HCT116 (cell line): ENCODE measurements around the gene SPTBN4. TPM values are rescaled to one million over a fixed set of nuclear protein-coding genes. Genes with fewer than 3 reads are reported as not detected.
A peak's percentile ranks its signal among the peaks of the same experiment; 100 is the strongest.

ENCODE experiments used
- ATAC-seq: fragments of 200-7000 bp; cut with Tn5 transposase; 2 replicates; pipeline ENCODE4 v1.9.1; 2020; ENCODE audit warnings: mild to moderate bottlenecking, moderate library complexity
- BruUV-seq: library from RNA; stranded (reverse); fragments of 400-500 nt; replicated peaks from 2 replicates; lab custom pipeline; 2021; lab: Mats Ljungman, UMichigan
- CTCF ChIA-PET: fragments of 300-600 bp; sonication (Branson Sonifier 250); formaldehyde crosslinking; loops from one replicate; lab custom pipeline; 2021; ENCODE audit warnings: antibody characterized with exemption; lab: Charles Lee
- POLR2A ChIA-PET: fragments of 300-600, 350-600 bp; sonication (Branson Sonifier 250); formaldehyde crosslinking; loops from one replicate; lab custom pipeline; 2021; ENCODE audit warnings: antibody characterized with exemption; lab: Charles Lee
- RAD21 ChIA-PET, 2 experiments: fragments of 300-600 bp; sonication (Branson Sonifier 250); formaldehyde crosslinking; loops; one replicate each; lab custom pipeline; 2023; ENCODE audit warnings: low total read pairs in 2 of 2; ENCODE audit not compliant: uncharacterized antibody in 2 of 2, unreplicated experiment in 2 of 2, low non-redundant PET in 1 of 2; lab: Charles Lee
- DNase-seq: peaks from one replicate; pipeline ENCODE4 v3.0.0-alpha.2; 2010; ENCODE audit warnings: low read depth, low spot score
- H2AFZ ChIP-seq: fragments of 200-600 bp; shearing (Covaris generic), sonication (generic); 2 replicates; pipeline ENCODE4 v1.6.1; 2017; ENCODE audit warnings: low read depth, mixed run types, mixed read lengths, antibody characterized with exemption, low read length; ENCODE audit not compliant: poor library complexity, severe bottlenecking
- H3K27ac ChIP-seq: 2 replicates; pipeline ENCODE4 v1.5.1; 2012; ENCODE audit warnings: low read depth, low read length
- H3K27me3 ChIP-seq: fragments of 200-600 bp; sonication (generic); 2 replicates; pipeline ENCODE4 v1.6.1; 2016; ENCODE audit warnings: mixed run types, low read length, mixed read lengths; ENCODE audit not compliant: insufficient read depth
- H3K36me3 ChIP-seq, 2 experiments: fragments of 200-500 bp in 1 of 2; fragments of 200-600 bp in 1 of 2; sonication (Bioruptor generic) in 1 of 2; sonication (generic) in 1 of 2; 2 replicates each; pipeline versions ENCODE4 v1.5.1 to v1.6.1; 2014 to 2016; ENCODE audit warnings: low read length in 2 of 2, inconsistent platforms in 1 of 2, mixed read lengths in 1 of 2, mixed run types in 1 of 2; ENCODE audit not compliant: insufficient read depth in 2 of 2, control insufficient read depth in 1 of 2
- H3K4me1 ChIP-seq, 2 experiments: fragments of 200-600 bp in 1 of 2; sonication (generic) in 1 of 2; 2 replicates each; pipeline versions ENCODE4 v1.5.1 to v1.6.1; 2012 to 2017; ENCODE audit warnings: low read length in 2 of 2, inconsistent platforms in 1 of 2, mild to moderate bottlenecking in 1 of 2, mixed read lengths in 1 of 2, mixed run types in 1 of 2, moderate library complexity in 1 of 2; ENCODE audit not compliant: insufficient read depth in 2 of 2, control insufficient read depth in 1 of 2
- H3K4me2 ChIP-seq: fragments of 200-600 bp; sonication (generic); 2 replicates; pipeline ENCODE4 v1.6.1; 2017; ENCODE audit warnings: mixed run types, low read length, mixed read lengths
- H3K4me3 ChIP-seq, 2 experiments: fragments of 200-600 bp in 1 of 2; sonication (generic) in 1 of 2; replicated peaks in 1 of 2; 2 replicates each; pipeline ENCODE4 v1.5.1; 2011 to 2016; ENCODE audit warnings: low read length in 2 of 2, control low read depth in 1 of 2, low read depth in 1 of 2, mild to moderate bottlenecking in 1 of 2, mixed read lengths in 1 of 2, mixed run types in 1 of 2
- H3K79me2 ChIP-seq: fragments of 200-600 bp; sonication (generic); 2 replicates; pipeline ENCODE4 v1.6.1; 2017; ENCODE audit warnings: mild to moderate bottlenecking, mixed run types, low read length, moderate library complexity, mixed read lengths; ENCODE audit not compliant: insufficient read depth
- H3K9ac ChIP-seq: fragments of 200-600 bp; sonication (generic); 2 replicates; pipeline ENCODE4 v1.6.1; 2016; ENCODE audit warnings: low read length, mixed read lengths
- H3K9me2 ChIP-seq: fragments of 200-600 bp; sonication (generic), shearing (Covaris generic); 2 replicates; pipeline ENCODE4 v1.6.1; 2017; ENCODE audit warnings: mixed run types, mild to moderate bottlenecking, moderate library complexity; ENCODE audit not compliant: insufficient read depth
- H3K9me3 ChIP-seq, 2 experiments: fragments of 200-500 bp in 1 of 2; fragments of 200-600 bp in 1 of 2; sonication (Bioruptor generic) in 1 of 2; sonication (generic) in 1 of 2; 2 replicates each; pipeline ENCODE4 v1.6.1; 2014 to 2017; ENCODE audit warnings: low read length in 2 of 2, mixed read lengths in 2 of 2, inconsistent platforms in 1 of 2, low read depth in 1 of 2, mild to moderate bottlenecking in 1 of 2, mixed run types in 1 of 2, moderate library complexity in 1 of 2; ENCODE audit not compliant: control insufficient read depth in 1 of 2, insufficient read depth in 1 of 2
- H4K20me1 ChIP-seq: fragments of 200-600 bp; sonication (generic), shearing (Covaris generic); 2 replicates; pipeline ENCODE4 v1.6.1; 2017; ENCODE audit warnings: mixed run types, mild to moderate bottlenecking, moderate library complexity; ENCODE audit not compliant: insufficient read depth
- CBX3 ChIP-seq: IDR thresholded peaks from 2 replicates; pipeline ENCODE4 v1.6.1; 2012; ENCODE audit warnings: low read depth
- FOSL1 ChIP-seq: IDR thresholded peaks from 2 replicates; pipeline ENCODE4 v1.6.1; 2012; ENCODE audit warnings: low read depth
- POLR2AphosphoS5 ChIP-seq: IDR thresholded peaks from 2 replicates; pipeline ENCODE4 v1.6.1; 2011; ENCODE audit warnings: mild to moderate bottlenecking, low read depth, low read length, moderate library complexity
- RAD21 ChIP-seq: IDR thresholded peaks from 2 replicates; pipeline ENCODE4 v1.6.1; 2012; ENCODE audit warnings: low read depth, mild to moderate bottlenecking
- SRF ChIP-seq: IDR thresholded peaks from 2 replicates; pipeline ENCODE4 v1.6.1; 2012; ENCODE audit warnings: low read depth
- YY1 ChIP-seq: IDR thresholded peaks from 2 replicates; pipeline ENCODE4 v1.6.1; 2011; ENCODE audit warnings: low read length, low read depth, moderate library complexity, mild to moderate bottlenecking; ENCODE audit not compliant: insufficient replicate concordance; ENCODE audit errors: extremely low read depth
- ZFX ChIP-seq: fragments of 450-650 bp; IDR thresholded peaks from 2 replicates; pipeline ENCODE4 v1.6.1; 2017
- intact Hi-C: fragments of 100-400 bp; cut with micrococcal nuclease; formaldehyde crosslinking; loops from 2 replicates; pipeline ENCODE4 v1.10.0; 2022
- total RNA-seq: library from RNA; stranded (reverse); gene quantifications from one replicate; pipeline ENCODE4 v1.2.1, GENCODE V29; 2021; ENCODE audit not compliant: unreplicated experiment
- TF ChIP-seq, protein P1 (sequence below), 3 experiments: fragments of 200-600 bp in 1 of 3; sonication (generic) in 1 of 3; IDR thresholded peaks in 2 of 3; conservative IDR thresholded peaks in 1 of 3; 2 replicates each; pipeline ENCODE4 v1.5.1; 2012 to 2017; ENCODE audit warnings: low read depth in 2 of 3, low read length in 2 of 3, antibody characterized with exemption in 1 of 3, borderline replicate concordance in 1 of 3, control low read depth in 1 of 3, mild to moderate bottlenecking in 1 of 3, mixed read lengths in 1 of 3, mixed run types in 1 of 3, moderate library complexity in 1 of 3; ENCODE audit not compliant: insufficient read depth in 1 of 3

SPTBN4 gene
- total RNA-seq, 1 experiment from 2014 or later: 4.6 TPM

- TF ChIP-seq, protein P1, sequence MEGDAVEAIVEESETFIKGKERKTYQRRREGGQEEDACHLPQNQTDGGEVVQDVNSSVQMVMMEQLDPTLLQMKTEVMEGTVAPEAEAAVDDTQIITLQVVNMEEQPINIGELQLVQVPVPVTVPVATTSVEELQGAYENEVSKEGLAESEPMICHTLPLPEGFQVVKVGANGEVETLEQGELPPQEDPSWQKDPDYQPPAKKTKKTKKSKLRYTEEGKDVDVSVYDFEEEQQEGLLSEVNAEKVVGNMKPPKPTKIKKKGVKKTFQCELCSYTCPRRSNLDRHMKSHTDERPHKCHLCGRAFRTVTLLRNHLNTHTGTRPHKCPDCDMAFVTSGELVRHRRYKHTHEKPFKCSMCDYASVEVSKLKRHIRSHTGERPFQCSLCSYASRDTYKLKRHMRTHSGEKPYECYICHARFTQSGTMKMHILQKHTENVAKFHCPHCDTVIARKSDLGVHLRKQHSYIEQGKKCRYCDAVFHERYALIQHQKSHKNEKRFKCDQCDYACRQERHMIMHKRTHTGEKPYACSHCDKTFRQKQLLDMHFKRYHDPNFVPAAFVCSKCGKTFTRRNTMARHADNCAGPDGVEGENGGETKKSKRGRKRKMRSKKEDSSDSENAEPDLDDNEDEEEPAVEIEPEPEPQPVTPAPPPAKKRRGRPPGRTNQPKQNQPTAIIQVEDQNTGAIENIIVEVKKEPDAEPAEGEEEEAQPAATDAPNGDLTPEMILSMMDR (IDR thresholded peaks at IDR 0.05 in 2 of 3, conservative IDR thresholded peaks at IDR 0.05 in 1 of 3; ENCODE audit: borderline replicate concordance in 1 of 3, insufficient read depth in 1 of 3, low read depth in 2 of 3, low read length in 2 of 3): peak; percentile 74 to 84 (median 83); a peak in 5 of 6 replicates
- TF ChIP-seq SRF (no peak), POLR2AphosphoS5 (peak; percentile 14; the same call in 1 of the 2 replicates), RAD21 (peak; percentile 80), YY1 (peak; percentile 19), CBX3 (peak; percentile 25; the same call in 1 of the 2 replicates), ZFX (no peak), FOSL1 (no peak; the same call in 1 of the 2 replicates)
- no peaks in the 10 kb centered on the region for H3K9me2 ChIP-seq
- H3K79me2 ChIP-seq: peaks cover 22% of the 10 kb centered on the region; the same call in 1 of the 2 replicates
- H3K9me3 ChIP-seq: no peaks in the 10 kb centered on the region
- H3K4me1 ChIP-seq: peaks cover 13 to 34% of the 10 kb centered on the region in 2 experiments
- H3K36me3 ChIP-seq: no peaks in the 10 kb centered on the region
- ChIA-PET CTCF (interaction anchor here (0.8 to 3.3 kb wide), 22 partner anchors 11 to 324 kb away, joined by 3 to 30 read pairs (median 5); partner anchors contain the start of genes LTBP4 and SERTAD1), POLR2A (interaction anchor here (0.6 to 4.0 kb wide), 12 partner anchors 10 to 149 kb away, joined by 3 to 24 read pairs (median 4); partner anchors contain the start of genes SERTAD1 and SERTAD3), RAD21 (interaction anchor here (0.7 to 2.5 kb wide), 8 partner anchors 11 to 138 kb away, joined by 3 to 7 read pairs (median 3); no protein-coding TSS in a partner anchor)
- DNase-seq (peak; percentile 85), ATAC-seq (peak; percentile 29)
- peak overlapping the region; percentile 89 for H3K27ac ChIP-seq
- peak overlapping the region; percentile 93 to 95 for H3K4me3 ChIP-seq
- H3K4me2 ChIP-seq: peak overlapping the region; percentile 94
- H2AFZ ChIP-seq: no peak overlapping the region
- H4K20me1 ChIP-seq: no peaks in the 10 kb centered on the region
- H3K9ac ChIP-seq: peak overlapping the region; percentile 94
- no TSS peak for BruUV-seq
- no peaks in the 10 kb centered on the region for H3K27me3 ChIP-seq
- intact Hi-C loops: loop anchor here (2.0 kb wide), 1 partner anchor 138 kb away; no protein-coding TSS in a partner anchor
These were observed 2.5 kb upstream of the SPTBN4 start for GRCh38 chr19:40464059-40465024.
